HEK293T (cell line): Measurements from ENCODE around the gene MEIOSIN.
A peak's percentile ranks its signal among the peaks of the same experiment; 100 is the strongest.

Experiments
- CTCF ChIA-PET: fragments of 350-600 bp; formaldehyde crosslinking; extraction: SDS; loops from one replicate; lab custom pipeline; 2021; ENCODE audit warnings: antibody characterized with exemption, inconsistent platforms; lab: Yijun Ruan, JAX
- POLR2A ChIA-PET: fragments of 350-600 bp; formaldehyde crosslinking; extraction: SDS; loops from one replicate; lab custom pipeline; 2020; ENCODE audit warnings: antibody characterized with exemption, inconsistent platforms; lab: Yijun Ruan, JAX
- DNase-seq: peaks from one replicate; pipeline ENCODE4 v3.0.0; 2012; ENCODE audit warnings: mixed read lengths; ENCODE audit errors: extremely low spot score
- ARNT ChIP-seq: fragments of 450-650 bp; IDR thresholded peaks from 2 replicates; pipeline ENCODE4 v1.6.1; 2017; ENCODE audit warnings: mild to moderate bottlenecking
- BHLHE40 ChIP-seq: fragments of 450-650 bp; IDR thresholded peaks from 2 replicates; pipeline ENCODE4 v1.6.1; 2016; ENCODE audit warnings: mild to moderate bottlenecking, moderate library complexity, borderline replicate concordance
- CTBP1 ChIP-seq: fragments of 450-650 bp; IDR thresholded peaks from 2 replicates; pipeline ENCODE4 v1.6.1; 2016; ENCODE audit warnings: borderline replicate concordance
- ELF4 ChIP-seq: fragments of 450-650 bp; IDR thresholded peaks from 2 replicates; pipeline ENCODE4 v1.6.1; 2017; ENCODE audit warnings: antibody characterized with exemption
- FOXA1 ChIP-seq: fragments of 450-650 bp; IDR thresholded peaks from 2 replicates; pipeline ENCODE4 v1.6.1; 2016; ENCODE audit warnings: mild to moderate bottlenecking
- FOXK2 ChIP-seq: fragments of 450-650 bp; IDR thresholded peaks from 2 replicates; pipeline ENCODE4 v1.6.1; 2016; ENCODE audit warnings: mild to moderate bottlenecking
- FOXM1 ChIP-seq: fragments of 450-650 bp; IDR thresholded peaks from 2 replicates; pipeline ENCODE4 v1.6.1; 2017; ENCODE audit warnings: mild to moderate bottlenecking, borderline replicate concordance
- HDGF ChIP-seq: fragments of 450-650 bp; IDR thresholded peaks from 2 replicates; pipeline ENCODE4 v1.6.1; 2017; ENCODE audit warnings: antibody characterized with exemption, borderline replicate concordance
- L3MBTL2 ChIP-seq: fragments of 450-650 bp; conservative IDR thresholded peaks from 2 replicates; pipeline ENCODE4 v1.6.1; 2016; ENCODE audit warnings: mild to moderate bottlenecking
- LEF1 ChIP-seq: fragments of 450-650 bp; IDR thresholded peaks from 2 replicates; pipeline ENCODE4 v1.6.1; 2017; ENCODE audit warnings: mild to moderate bottlenecking, borderline replicate concordance
- NFRKB ChIP-seq: fragments of 450-650 bp; IDR thresholded peaks from 2 replicates; pipeline ENCODE4 v1.6.1; 2016; ENCODE audit warnings: mild to moderate bottlenecking, moderate library complexity
- PKNOX1 ChIP-seq: fragments of 450-650 bp; IDR thresholded peaks from 2 replicates; pipeline ENCODE4 v1.6.1; 2016
- SP1 ChIP-seq: fragments of 450-650 bp; IDR thresholded peaks from 2 replicates; pipeline ENCODE4 v1.6.1; 2017
- SUZ12 ChIP-seq: fragments of 450-650 bp; IDR thresholded peaks from 2 replicates; pipeline ENCODE4 v1.6.1; 2016; ENCODE audit warnings: mild to moderate bottlenecking
- TARDBP ChIP-seq: fragments of 450-650 bp; IDR thresholded peaks from 2 replicates; pipeline ENCODE4 v1.6.1; 2016
- ZNF384 ChIP-seq: fragments of 450-650 bp; IDR thresholded peaks from 2 replicates; pipeline ENCODE4 v1.6.1; 2016

Gene MEIOSIN

GRCh38 chr19:45766869-45767346, 33.7 kb downstream of the MEIOSIN start:
- ChIA-PET POLR2A (interaction anchor here (1.0 to 4.4 kb wide), 9 partner anchors 10 to 75 kb away, joined by 3 to 52 read pairs (median 7); partner anchors contain the start of genes DMPK, FBXO46, QPCTL and SNRPD2), CTCF (interaction anchor here (0.6 to 1.6 kb wide), 2 partner anchors 50 to 74 kb away, joined by 4 read pairs; partner anchors contain the start of gene QPCTL)
- TF ChIP-seq HDGF (no peak), BHLHE40 (no peak), FOXK2 (no peak), FOXA1 (no peak), PKNOX1 (no peak), LEF1 (no peak), ZNF384 (no peak), SP1 (no peak)
- DNase-seq, result no peak

GRCh38 chr19:45767410-45767880, 34.2 kb downstream of the MEIOSIN start:
- ChIA-PET POLR2A (interaction anchor here (1.0 to 4.4 kb wide), 13 partner anchors 10 to 96 kb away, joined by 3 to 52 read pairs (median 7); partner anchors contain the start of genes DMPK, FBXO46, FOXA3 and QPCTL), CTCF (interaction anchor here (0.6 to 1.6 kb wide), 5 partner anchors 15 to 76 kb away, joined by 3 to 4 read pairs (median 4); partner anchors contain the start of genes QPCTL and SNRPD2)
- TF ChIP-seq HDGF, result no peak
- no peak for TF ChIP-seq NFRKB
- no peak for TF ChIP-seq CTBP1
- no peak for TF ChIP-seq ARNT
- TF ChIP-seq L3MBTL2, result no peak
- peak; percentile 64 for DNase-seq

- CTCF ChIA-PET, result interaction anchor here (0.6 to 1.6 kb wide), 7 partner anchors 11 to 76 kb away, joined by 3 to 6 read pairs (median 4); partner anchors contain the start of genes QPCTL and SNRPD2
- TF ChIP-seq BHLHE40, result no peak
- peak; percentile 47 for TF ChIP-seq L3MBTL2
- POLR2A ChIA-PET, result interaction anchor here (1.0 to 4.4 kb wide), 20 partner anchors 11 to 185 kb away, joined by 3 to 52 read pairs (median 6); partner anchors contain the start of genes DMPK, FBXO46, FOXA3 and QPCTL
- no peak for DNase-seq
Observed at GRCh38 chr19:45767881-45768654, 34.8 kb downstream of the MEIOSIN start.

- POLR2A ChIA-PET, result interaction anchor here (0.8 to 4.4 kb wide), 20 partner anchors 11 to 185 kb away, joined by 3 to 52 read pairs (median 6); partner anchors contain the start of genes FBXO46, FOXA3, QPCTL and SNRPD2
- CTCF ChIA-PET, result interaction anchor here (0.6 to 1.6 kb wide), 3 partner anchors 10 to 76 kb away, joined by 3 to 6 read pairs (median 5); partner anchors contain the start of gene QPCTL
- TF ChIP-seq ARNT, result no peak
- TF ChIP-seq FOXA1, result no peak
- TF ChIP-seq LEF1, result no peak
- no peak for TF ChIP-seq TARDBP
- TF ChIP-seq ZNF384, result no peak
- TF ChIP-seq NFRKB, result no peak
- no peak for DNase-seq
Observed at GRCh38 chr19:45768655-45768983, 35.4 kb downstream of the MEIOSIN start.

GRCh38 chr19:45768984-45769782, 35.9 kb downstream of the MEIOSIN start, which contains the start of gene SIX5:
Gene SIX5, minus strand, starts transcription at chr19:45769252. Its CDS starts 408 bp downstream, at chr19:45768844.
- TF ChIP-seq FOXA1, result no peak
- TF ChIP-seq SUZ12, result no peak
- TF ChIP-seq FOXK2, result no peak
- TF ChIP-seq PKNOX1, result no peak
- no peak for TF ChIP-seq ZNF384
- TF ChIP-seq ELF4, result no peak
- no peak for TF ChIP-seq BHLHE40
- peak; percentile 74; the same call in 1 of the 2 replicates for TF ChIP-seq HDGF
- peak; percentile 34 for TF ChIP-seq L3MBTL2
- TF ChIP-seq NFRKB, result no peak
- TF ChIP-seq FOXM1, result no peak
- TF ChIP-seq CTBP1, result no peak; the same call in none of the 2 replicates
- TF ChIP-seq LEF1, result no peak; the same call in 1 of the 2 replicates
- TF ChIP-seq SP1, result no peak
- no peak for TF ChIP-seq TARDBP
- no peak for TF ChIP-seq ARNT
- ChIA-PET CTCF (interaction anchor here (0.6 to 2.4 kb wide), 15 partner anchors 10 to 211 kb away, joined by 3 to 21 read pairs (median 4); partner anchors contain the start of gene QPCTL), POLR2A (interaction anchor here (0.5 to 4.4 kb wide), 38 partner anchors 10 to 636 kb away, joined by 3 to 52 read pairs (median 5); partner anchors contain the start of genes CCDC61, DMPK, FBXO46 and FOXA3)
- DNase-seq, result peak; percentile 96

GRCh38 chr19:45769821-45770191, 36.6 kb downstream of the MEIOSIN start:
- TF ChIP-seq L3MBTL2 (no peak), FOXA1 (no peak)
- DNase-seq, result no peak
- POLR2A ChIA-PET, result interaction anchor here (0.7 to 4.4 kb wide), 21 partner anchors 9 to 225 kb away, joined by 3 to 52 read pairs (median 5); partner anchors contain the start of genes CCDC61, DMPK, FBXO46 and FOXA3
- CTCF ChIA-PET, result interaction anchor here (0.6 to 2.4 kb wide), 12 partner anchors 9 to 211 kb away, joined by 3 to 21 read pairs (median 4); partner anchors contain the start of gene QPCTL
